ENCODE data around the gene TES.

Gene TES

DNA sequence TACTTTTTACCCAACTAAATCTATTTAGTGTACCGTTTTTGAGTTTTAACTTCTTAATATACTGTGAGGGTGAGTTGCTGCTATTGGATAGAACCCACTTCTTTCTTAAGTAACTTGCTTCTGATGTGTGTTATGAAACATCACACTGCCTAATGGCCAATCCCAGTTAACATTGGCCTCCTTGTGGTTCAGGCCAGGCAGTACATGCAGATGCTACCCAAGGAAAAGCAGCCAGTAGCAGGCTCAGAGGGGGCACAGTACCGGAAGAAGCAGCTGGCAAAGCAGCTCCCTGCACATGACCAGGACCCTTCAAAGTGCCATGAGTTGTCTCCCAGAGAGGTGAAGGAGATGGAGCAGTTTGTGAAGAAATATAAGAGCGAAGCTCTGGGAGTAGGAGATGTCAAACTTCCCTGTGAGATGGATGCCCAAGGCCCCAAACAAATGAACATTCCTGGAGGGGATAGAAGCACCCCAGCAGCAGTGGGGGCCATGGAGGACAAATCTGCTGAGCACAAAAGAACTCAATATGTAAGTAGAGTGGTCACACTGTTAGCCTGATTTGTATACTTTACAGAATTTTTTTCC lies 39.7 kb downstream of the TES start:
- no peak for DNase-seq

DNA sequence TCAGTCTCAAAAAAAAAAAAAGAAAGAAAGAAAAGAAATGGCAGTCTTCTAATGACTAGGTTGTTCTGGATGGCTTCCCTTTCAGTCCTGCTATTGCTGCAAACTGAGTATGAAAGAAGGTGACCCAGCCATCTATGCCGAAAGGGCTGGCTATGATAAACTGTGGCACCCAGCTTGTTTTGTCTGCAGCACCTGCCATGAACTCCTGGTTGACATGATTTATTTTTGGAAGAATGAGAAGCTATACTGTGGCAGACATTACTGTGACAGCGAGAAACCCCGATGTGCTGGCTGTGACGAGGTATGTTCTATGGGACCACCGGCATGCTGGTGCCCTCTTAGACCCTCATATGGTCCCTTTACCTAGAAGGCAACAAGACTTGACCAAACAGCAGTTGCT lies 41.3 kb downstream of the TES start:
- DNase-seq: no peak

DNA sequence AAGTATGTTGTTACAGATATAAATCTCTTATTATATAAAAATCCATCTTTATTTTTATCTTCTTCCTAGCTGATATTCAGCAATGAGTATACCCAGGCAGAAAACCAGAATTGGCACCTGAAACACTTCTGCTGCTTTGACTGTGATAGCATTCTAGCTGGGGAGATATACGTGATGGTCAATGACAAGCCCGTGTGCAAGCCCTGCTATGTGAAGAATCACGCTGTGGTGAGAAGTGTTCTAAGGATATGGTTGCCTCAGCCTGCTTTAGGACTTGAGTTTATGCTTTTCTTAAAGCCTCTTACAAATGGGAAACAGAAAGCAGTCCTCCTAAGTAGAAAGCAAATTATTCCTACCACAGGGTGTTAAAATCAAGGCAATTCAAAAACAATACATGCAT lies 41.9 kb downstream of the TES start:
- DNase-seq: no peak

DNA sequence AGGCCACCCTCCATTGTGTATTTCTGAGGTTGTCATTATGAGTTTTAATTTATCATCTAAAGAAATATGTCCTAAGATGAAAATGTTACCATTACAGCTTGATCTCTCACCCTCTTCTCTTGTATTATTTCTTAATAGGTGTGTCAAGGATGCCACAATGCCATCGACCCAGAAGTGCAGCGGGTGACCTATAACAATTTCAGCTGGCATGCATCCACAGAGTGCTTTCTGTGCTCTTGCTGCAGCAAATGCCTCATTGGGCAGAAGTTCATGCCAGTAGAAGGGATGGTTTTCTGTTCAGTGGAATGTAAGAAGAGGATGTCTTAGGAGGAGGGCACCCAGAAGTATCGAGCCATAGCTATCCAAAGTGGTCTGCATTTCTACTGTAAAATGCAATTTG lies 46.8 kb downstream of the TES start:
- no peak for DNase-seq

DNA sequence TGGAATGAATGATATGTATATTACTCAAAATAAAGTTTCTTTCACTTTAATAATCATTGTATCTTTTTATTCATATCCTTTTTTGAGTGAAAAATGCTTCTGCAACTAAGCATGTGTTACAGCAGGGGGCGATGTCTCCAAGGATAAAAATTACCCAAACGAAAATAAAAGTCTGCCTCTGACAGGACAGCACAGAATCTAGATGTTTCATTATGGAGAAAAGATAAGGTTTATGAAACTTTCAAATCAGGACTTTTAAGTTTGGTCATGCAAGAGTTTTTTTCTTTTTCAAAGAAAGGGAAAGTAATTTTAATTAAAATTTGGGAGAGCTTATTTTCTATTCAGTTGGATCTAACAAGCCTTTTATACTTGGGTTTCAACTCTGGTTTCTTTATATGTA lies 48.4 kb downstream of the TES start:
- no peak for DNase-seq

DNA sequence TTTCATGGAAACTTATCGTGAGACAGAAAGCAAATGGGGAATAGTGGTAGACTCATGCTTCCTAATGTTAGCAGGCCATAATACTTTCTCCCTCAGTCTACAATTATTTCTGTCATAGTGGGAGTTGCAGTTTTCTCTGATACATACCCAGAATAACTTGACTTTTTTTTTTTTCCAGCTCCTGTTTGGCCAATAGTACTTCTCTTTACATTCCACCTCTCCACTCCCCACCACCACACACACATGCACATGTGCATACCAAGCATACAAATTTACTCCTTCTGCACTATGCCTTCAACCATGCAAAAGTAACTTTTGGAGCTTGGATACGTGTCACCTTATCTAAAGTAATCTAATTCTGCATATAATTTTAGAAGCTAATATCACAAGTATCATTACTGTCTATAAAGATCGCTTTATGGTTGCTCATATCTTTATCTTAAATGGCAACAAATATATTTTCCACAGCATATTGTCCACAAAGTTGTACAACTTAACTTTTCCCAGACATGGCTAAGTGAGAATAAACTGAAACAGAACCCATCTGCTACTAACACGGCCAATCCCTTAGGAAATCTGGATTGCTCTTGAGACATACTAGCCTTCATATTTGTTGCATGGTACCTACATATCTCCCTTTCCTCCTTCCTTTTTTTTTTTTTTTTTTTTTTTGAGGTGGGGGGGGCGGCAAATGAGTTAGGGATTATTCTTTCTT lies 49.0 kb downstream of the TES start:
- DNase-seq: no peak

DNA sequence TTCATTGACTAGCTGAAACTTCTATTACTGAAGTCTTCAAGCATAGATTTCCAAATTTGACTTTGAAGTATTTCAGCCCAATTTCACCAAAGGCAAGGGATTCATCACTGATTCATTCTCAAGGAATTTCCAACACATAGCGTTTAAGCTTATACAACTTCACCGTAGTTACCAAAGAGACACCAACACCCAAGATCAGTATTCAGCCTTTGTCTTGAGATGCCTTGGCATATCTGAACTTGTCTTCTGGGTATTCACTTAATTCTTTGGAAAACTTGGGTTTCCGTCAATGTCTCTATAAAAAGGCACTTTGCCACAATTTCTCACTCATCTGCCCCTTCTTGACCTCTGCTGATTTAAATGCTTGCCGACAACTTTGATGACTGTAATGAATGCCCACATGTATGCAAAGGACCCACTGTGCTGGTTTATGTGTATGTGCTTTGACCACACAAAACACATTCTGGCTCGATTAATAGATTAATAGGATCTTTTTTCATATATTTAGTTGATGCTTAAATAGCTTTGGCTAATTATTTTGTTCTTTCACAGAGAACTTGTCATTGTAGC lies 49.6 kb downstream of the TES start:
- no peak for DNase-seq

DNA sequence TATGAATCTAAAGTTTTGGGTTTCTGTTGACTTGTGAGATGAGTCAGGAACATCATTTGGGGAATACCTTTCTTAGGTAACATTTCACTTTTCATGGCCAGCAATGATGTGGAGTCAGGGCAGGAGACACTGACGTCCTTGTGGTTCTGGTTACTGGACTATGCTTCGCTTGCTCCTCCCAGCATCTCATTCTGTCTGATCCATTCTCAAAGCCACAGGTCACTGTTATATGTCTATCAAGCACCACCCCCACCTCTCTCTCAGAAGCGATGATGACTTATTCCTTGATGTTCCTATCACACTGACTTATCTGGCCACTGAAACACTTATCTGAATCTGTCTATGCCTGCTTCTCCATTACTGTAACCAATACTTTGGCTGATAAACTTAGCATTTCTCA lies 51.6 kb downstream of the TES start:
- no peak for DNase-seq

DNA sequence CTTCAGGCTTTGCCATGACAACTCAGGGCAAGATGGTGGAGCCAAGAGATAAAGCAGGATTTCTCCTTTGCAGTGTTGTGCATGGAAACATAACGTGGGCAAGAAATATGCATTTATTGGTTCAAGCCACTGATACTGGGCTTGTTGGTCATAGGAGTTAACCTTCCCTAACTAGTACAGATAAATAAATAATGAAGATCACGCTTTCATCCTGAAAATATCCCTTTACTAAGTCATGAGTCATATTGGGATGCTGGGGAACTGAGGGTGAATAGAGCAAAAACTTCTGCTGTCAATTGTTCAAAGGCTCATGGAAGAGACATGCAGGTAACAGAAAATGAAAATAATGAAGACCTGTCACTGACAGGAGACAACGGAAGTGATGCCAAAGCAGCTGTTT lies 55.5 kb downstream of the TES start:
- DNase-seq: no peak

DNA sequence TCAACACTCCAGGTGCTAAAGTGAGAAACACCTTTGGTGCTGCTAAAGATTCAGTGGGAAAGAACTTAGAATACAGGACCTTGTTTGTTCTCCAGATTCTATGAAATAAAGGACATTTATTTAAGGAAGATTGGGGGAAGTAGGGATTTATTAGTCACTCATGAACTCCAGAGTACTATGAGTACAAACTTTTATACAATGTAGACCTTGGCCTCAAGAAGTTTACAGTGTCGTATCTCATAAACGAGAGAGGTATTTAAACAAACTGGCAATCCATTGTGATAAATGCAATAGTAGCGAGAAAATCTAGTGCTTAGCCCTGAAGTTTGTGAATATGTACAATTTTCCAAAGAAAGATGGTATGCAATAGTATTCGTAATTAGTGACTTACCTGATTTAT lies 59.1 kb downstream of the TES start:
- no peak for DNase-seq

DNA sequence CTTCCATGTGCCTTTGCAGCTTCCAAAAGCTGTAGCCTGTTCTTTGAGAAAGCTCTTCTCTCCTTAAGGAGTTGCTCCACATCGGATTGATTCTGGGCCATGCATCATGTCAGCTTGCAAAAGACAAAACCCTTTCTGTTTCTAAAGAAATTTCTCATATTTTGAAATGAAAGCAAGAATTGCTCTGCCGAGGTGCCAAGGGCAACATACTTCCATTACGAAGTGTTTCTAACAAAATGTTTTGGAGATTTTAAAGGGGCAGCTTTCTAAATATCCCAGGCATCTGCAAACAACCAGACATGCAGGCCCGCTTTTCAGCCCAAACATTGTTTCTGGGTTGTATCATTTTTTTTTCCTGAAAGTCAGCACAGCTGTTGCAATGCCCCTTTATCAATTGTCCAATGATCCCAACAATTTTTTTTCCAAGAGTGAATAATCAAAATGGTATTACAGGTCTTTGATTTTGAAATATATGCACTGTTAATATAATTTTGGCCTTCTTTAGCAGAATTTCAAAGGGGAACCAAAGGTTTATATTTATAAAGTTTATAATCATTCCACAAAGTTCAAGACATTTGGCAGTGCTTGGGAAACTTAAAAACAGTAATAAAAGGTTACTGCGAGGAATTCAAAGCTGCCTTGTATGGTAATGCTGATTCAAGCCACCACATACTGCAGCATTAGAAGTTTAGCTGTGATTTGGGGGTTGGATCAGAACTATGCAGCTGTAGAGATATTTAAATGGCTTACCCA lies 61.0 kb downstream of the TES start:
- no peak for DNase-seq

DNA sequence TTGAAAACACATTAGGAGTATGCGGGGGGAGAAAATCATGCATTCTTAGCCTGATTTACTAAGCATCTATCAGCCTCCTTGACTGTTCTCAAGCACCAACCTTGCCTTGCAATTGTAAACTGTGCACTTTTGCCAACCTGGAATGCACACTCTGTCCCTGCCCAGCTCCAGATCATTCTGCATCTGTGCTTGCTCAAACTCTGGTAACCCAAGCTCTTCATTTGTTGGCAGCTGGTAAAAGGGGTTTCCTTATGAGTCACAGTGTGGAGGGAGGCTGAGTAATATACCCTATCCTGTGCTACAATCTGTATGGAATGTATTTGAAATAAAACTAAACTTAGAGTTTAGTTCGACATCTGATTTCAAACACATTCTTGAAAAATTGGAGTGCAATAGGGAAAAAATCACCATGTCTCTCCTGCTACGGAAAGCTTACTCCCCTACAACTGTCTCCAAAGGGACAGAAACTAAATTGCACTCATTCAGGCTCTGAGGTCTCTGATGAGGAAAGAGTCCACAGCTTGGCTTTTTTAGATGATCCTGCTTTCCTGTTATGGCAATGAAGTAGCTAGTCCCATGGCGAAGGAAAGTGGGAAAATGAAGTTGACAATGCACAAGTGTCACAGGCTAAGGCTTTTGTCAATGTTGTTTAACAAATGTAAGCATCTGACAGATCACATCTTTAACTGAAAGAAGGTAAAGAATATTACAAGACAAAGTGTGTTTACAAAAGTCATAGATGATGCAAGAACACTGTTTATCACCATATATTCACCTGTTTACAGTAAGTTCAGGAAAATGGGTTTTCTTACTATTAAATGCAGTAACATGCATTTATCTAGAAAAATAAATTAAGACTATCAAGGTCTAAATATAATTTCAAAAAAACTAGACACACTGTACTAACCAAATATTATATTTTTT lies 61.9 kb downstream of the TES start:
- DNase-seq: no peak

DNA sequence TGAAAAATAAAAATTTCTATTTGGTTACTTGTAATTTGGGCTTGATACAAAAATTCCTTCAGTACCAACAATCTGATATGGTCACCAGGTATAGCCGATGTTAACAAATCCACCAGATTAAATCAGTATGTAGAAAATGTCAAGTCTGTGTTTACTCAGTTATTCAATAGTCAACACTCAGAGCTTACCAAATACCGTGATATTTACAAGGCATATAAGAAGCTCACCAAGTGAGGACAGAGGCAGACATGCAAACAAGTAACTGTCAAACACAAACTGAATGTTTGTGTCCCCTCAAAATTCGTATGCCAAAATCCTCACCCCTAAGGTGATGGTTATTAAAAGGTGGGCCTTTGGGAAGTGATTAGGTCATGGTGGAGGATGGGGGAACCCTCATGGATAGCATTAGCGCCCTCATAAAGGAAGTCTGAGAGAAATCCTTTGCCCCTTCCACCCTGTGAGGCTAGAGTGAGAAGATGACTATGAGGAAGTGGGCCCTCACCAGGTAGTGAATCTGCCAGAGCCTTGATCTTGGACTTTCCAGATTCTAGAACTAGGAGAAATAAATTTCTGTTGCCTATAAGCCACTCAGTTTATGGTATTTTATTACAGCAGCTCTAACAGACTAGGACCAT lies 63.1 kb downstream of the TES start:
- DNase-seq: no peak

DNA sequence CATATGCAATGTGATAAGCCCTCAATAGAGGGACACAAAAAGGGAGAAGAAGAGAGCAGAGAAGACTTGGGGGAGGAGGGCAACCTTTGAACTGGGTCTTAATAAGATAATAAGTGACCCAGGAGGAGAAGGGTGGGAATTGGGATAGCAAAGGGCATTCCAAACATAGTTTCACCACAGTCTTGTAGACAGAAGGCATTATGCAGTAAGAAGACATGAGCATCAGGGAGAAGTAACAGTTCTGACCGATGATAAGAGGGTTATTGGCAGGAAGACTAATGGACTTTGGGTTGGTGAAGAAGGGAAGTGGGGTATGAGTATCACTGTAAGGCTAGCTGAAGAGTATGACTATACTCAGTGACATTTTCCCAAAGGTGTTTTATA lies 63.6 kb downstream of the TES start:
- DNase-seq: no peak

DNA sequence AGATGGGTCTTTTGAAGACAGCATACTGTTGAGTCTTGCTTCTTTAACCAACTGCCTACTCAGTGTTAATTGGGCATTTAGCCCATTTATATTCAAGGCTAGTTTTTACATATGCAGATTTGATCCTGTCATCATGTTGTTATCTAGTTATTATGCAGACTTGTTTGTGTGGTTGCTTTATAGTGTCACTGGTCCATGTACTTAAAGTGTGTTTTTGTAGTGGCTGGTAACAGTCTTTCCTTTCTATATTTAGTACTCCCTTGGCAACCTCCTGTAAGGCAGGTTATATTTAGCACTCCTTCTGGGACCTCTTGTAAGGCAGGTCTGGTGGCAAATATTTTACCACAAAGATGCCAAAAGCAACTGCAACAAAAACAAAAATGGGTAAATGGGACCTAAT lies 66.7 kb downstream of the TES start:
- DNase-seq: no peak

DNA sequence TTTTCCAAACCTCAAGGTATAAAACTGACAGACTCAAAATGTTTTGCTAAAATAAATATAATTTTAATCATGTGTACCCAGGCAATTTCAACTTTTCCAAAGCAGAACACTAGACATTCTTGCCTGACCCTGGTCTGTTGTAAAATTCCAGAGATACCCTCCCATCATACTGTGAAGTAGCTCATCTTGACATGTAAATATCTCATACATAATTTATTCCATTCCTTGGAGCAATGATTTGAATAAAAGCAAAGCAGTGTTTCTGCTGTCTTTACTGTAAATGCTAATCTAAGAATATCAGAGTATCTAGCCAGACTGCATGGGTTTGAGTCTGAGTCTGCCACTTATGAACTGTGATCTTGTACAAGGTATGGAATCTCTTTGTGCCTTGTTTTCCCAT lies 68.9 kb downstream of the TES start:
- no peak for DNase-seq

DNA sequence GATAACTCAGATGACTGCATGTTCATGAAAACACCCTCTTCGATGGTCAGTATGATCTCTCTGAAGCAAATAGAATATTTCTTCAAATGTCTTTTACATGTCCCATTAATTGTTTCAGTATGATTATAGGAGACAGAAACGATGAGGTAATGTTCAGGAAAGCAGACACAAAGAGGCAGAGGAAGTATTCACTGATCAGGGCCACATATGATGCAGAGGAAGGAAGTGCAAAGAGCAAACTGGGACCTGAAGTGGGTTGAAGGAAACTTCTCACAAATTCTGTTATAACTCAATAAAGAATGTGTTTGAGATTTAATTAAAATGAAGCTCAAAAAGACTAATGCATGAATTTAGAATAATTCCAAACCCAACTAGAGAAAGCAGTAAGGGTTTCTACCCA lies 70.5 kb downstream of the TES start:
- DNase-seq: no peak

DNA sequence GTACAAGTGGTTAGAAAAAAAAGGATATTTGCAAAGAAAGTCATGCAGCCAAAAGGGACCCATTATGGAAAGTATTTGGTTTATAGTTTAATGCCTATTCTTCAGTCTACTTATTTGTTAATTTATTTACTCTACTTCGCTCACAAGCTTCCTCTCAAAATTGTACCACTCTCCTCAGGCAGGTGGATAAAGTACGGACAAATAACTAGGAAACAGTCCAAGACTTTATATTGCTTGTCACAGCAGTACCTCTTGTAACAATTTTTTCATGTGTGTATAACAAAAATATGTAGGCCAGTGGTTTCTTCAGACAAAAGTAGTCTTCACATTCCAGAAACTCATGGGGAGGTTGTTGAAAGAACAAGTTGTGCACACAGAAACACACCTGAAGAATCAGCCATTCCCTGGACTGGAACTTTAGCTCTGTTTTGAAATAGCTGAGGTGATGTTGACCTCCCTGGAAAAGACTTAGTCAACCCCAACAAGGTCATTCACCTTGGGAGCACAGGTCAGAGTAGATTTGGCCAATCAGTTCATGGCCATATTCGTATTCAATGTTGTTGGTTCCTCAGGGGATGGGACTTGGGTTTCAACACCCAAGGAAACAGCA lies 73.4 kb downstream of the TES start:
- DNase-seq: no peak

DNA sequence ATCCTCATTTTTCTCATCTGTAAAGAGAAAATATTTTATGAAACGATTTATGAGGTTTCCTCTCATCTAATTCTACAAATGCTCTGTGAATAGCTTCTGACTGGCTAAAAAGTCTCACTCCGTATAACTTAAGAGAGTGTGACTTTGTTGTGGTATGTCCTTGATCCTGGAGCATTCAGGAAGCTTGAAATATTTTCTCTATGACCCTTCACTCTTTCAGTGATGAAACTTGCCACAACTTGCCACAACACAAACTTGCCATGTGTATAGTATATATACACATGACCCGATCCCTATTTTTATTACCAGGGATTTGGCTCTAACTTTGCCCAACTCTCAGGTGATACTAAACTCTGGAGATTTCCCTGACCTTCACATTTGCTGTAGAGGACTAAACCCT lies 74.1 kb downstream of the TES start:
- DNase-seq: no peak

DNA sequence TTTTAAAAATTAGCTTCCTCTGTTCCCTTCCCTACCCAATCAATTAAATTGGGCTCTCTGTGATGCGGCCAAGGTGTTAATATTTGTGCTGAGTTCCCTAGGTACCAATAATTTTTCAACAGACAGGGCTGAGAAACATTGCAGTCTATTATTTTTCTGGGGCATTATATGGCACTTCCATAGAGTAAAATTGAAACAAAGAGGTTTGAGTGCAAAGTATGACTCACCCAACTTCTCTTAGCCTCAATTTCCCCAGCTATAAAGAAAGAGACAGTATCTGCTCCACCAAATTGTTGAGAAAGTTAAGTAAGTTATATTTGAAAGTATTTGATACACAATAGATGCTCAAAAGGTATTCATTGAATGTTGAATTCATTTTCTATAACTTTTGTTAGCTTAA lies 74.9 kb downstream of the TES start:
- DNase-seq: no peak

DNA sequence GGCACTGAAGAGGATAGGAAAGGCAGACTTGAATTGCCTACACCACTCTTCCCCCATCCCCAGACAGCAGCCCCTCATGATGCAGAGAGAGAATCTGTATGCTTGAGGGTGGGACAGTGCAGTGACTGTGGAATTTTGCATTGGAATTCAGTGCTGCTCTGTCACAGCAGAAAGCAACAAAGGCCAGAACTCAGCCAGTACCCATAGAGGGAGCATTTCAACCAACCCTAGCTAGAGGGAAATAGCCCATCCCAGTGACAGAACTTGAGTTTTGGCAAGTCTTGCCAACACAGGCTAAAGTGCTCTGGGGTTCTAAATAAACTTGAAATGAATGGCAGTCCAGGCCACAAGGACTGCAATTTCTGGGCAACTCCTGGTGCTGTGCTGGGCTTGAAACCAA lies 80.4 kb downstream of the TES start:
- no peak for DNase-seq

DNA sequence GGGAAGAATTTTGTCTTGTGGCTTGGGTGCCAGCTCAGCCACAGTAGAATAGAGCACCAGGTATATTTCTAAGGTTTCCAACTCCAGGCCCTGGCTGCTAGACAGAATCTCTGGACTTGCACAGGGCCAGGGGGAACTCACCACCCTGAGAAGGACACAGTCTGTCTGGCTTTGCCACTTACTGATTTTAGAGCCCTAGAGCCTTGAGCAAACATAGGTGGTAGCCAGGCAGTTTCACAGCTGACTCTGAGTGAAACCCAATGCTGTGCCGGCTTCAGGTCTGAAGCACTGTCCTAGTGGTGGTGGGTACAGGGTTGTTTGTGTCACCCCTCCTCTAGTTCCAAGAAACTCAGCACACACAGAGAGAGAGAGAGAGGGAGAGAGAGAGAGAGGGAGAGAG lies 81.6 kb downstream of the TES start:
- DNase-seq: no peak
